ENCODE measurements around the gene GPR160.
"Not testable (repeated sequence)": the region's sequence is repeated elsewhere in the genome, so short reads cannot be mapped to it uniquely, and the experiment has no call there.

The GPR160 gene

GRCh38 chr3:170037463-170038433 is at the start of gene GPR160:
Gene GPR160 (plus strand): TSS chr3:170037995. CDS start chr3:170083973, 45,978 bp downstream.
- no peak for FAIRE-seq

GRCh38 chr3:169990431-169990830 is 47.4 kb upstream of the GPR160 start:
- no peak for FAIRE-seq

- no peak for FAIRE-seq
These were observed 45.6 kb upstream of the GPR160 start for GRCh38 chr3:169992156-169992555.

GRCh38 chr3:169992781-169993180 is 45.0 kb upstream of the GPR160 start:
- no peak for FAIRE-seq

GRCh38 chr3:169993761-169994160 is 44.0 kb upstream of the GPR160 start:
- no peak for FAIRE-seq

- no peak for FAIRE-seq
These were observed 41.7 kb upstream of the GPR160 start for GRCh38 chr3:169996063-169996462.

GRCh38 chr3:169998668-169999131 is 39.1 kb upstream of the GPR160 start:
- no peak for FAIRE-seq

- no peak for FAIRE-seq
These were observed 38.4 kb upstream of the GPR160 start for GRCh38 chr3:169999433-169999832.

GRCh38 chr3:170000051-170000450 is 37.7 kb upstream of the GPR160 start:
- no peak for FAIRE-seq

GRCh38 chr3:170002231-170002630 is 35.6 kb upstream of the GPR160 start:
- no peak for FAIRE-seq

- no peak for FAIRE-seq
These were observed 34.9 kb upstream of the GPR160 start for GRCh38 chr3:170002879-170003278.

- no peak for FAIRE-seq
These were observed 33.9 kb upstream of the GPR160 start for GRCh38 chr3:170003881-170004356.

GRCh38 chr3:170007031-170007663 is 30.6 kb upstream of the GPR160 start:
- FAIRE-seq: no peak

GRCh38 chr3:170010498-170010897 is 27.3 kb upstream of the GPR160 start:
- no peak for FAIRE-seq

GRCh38 chr3:170012683-170013400 is 25.0 kb upstream of the GPR160 start:
- FAIRE-seq: no peak

- no peak for FAIRE-seq
These were observed 21.7 kb upstream of the GPR160 start for GRCh38 chr3:170016057-170016456.

GRCh38 chr3:170019306-170019705 is 18.5 kb upstream of the GPR160 start:
- FAIRE-seq: not testable (repeated sequence)

GRCh38 chr3:170021083-170021482 is 16.7 kb upstream of the GPR160 start:
- FAIRE-seq: no peak

- FAIRE-seq: no peak
These were observed 15.5 kb upstream of the GPR160 start for GRCh38 chr3:170022336-170022735.

- no peak for FAIRE-seq
These were observed 14.6 kb upstream of the GPR160 start for GRCh38 chr3:170023165-170023564.

- FAIRE-seq: no peak
These were observed 13.2 kb upstream of the GPR160 start for GRCh38 chr3:170024581-170024980.

- FAIRE-seq: no peak
These were observed 10.3 kb upstream of the GPR160 start for GRCh38 chr3:170027233-170028102.
